Heart left ventricle (tissue), 13 donors: Measurements from ENCODE around the gene KRT8.

Source experiments
- CTCF ChIP-seq, 12 donors: fragments of 200-600 bp; sonication (generic) in 4 of 12; IDR thresholded peaks; one replicate each; pipeline versions ENCODE4 v1.5.0 to v1.8.0; 2018 to 2022; ENCODE audit warnings: antibody characterized with exemption in 12 of 12, mild to moderate bottlenecking in 5 of 12
- POLR2A ChIP-seq, 2 donors: fragments of 450-650 bp; IDR thresholded peaks; one replicate each; pipeline ENCODE4 v1.6.1; 2017; ENCODE audit warnings: antibody characterized with exemption in 2 of 2, mild to moderate bottlenecking in 2 of 2, moderate library complexity in 2 of 2
- donor health status: ischemic (EF 13 %, LVEDD 7.1; RV severe dilation, severe dysfunction).
- donor health status: DM: no; HTN: yes; CAD: no.
- donor health status: DM: no; HTN: no; CAD: no.
- donor health status: ischemic (EF 25% LVEDD 6.9; RV normal size, moderate dysfunction).
- donor health status: ischemic (EF 25% LVEDD 5.7; RV mildly dilated, moderate dysfunction).
- donor health status: ischemic (EF 35%, LVEDD 5.7; RV mildly dilated, moderate dysfunction).
- donor health status: nonischemic (EF 11% LVEDD 7.7; RV severe dilation, severe dysfunction).
- donor health status: DM: yes; HTN: yes; CAD: no.
- donor health status: PGD.
- donor health status: ischemic (EF 29% LVEDD 5.4; RV normal size, mild dysfunction).
- donor health status: nonischemic (EF 23%, LVEDD 6.1; RV moderate dilation, normal function).

DNA sequence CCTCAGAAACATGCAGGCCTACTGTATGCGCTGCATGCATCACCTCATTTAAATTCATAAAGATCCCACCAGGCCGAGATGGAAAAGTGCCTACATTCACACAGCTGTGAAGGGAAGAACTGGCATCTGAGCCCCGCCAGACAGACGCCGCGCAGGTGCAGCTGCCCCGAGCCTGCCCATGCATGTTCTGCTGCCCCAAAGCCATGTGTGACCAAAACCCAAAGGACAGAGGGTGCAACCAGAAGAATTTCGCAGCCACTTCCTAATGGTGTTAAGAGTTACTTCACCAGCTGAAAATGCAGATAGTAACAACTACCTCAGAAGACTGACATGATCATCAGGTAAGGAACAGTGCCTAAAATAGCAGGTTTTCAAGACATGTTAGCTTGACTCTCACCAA lies 13.5 kb upstream of the KRT8 start:
- TF ChIP-seq POLR2A (IDR thresholded peaks at IDR 0.05) (no peak), CTCF (IDR thresholded peaks at IDR 0.05) (no peak)
